Parathyroid adenoma (tissue), 2 donors: Measurements from ENCODE around the gene DUS1L.
A peak's percentile ranks its signal among the peaks of the same experiment; 100 is the strongest.

ENCODE experiments used
- H2AFZ ChIP-seq: fragments of 300-600 bp; sonication (generic); one replicate; pipeline ENCODE4 v1.7.0; 2017; ENCODE audit warnings: antibody characterized with exemption, mild to moderate bottlenecking
- H3K27ac ChIP-seq: fragments of 300-600 bp; sonication (generic); one replicate; pipeline ENCODE4 v1.7.0; 2017
- H3K27me3 ChIP-seq: fragments of 300-600 bp; sonication (generic); one replicate; pipeline ENCODE4 v1.7.0; 2017; ENCODE audit warnings: low read length; ENCODE audit not compliant: control insufficient read depth, insufficient read depth
- H3K36me3 ChIP-seq: fragments of 300-600 bp; sonication (generic); one replicate; pipeline ENCODE4 v1.7.0; 2017; ENCODE audit warnings: low read length; ENCODE audit not compliant: control insufficient read depth, insufficient read depth
- H3K4me1 ChIP-seq: fragments of 300-600 bp; sonication (generic); one replicate; pipeline ENCODE4 v1.7.0; 2017; ENCODE audit warnings: control low read depth
- H3K4me2 ChIP-seq: fragments of 300-600 bp; sonication (generic); one replicate; pipeline ENCODE4 v1.7.0; 2017; ENCODE audit warnings: low read length
- H3K4me3 ChIP-seq: fragments of 300-600 bp; sonication (generic); one replicate; pipeline ENCODE4 v1.7.0; 2017; ENCODE audit warnings: low read depth, low read length
- H3K79me2 ChIP-seq: fragments of 300-600 bp; sonication (generic); one replicate; pipeline ENCODE4 v1.7.0; 2017; ENCODE audit warnings: control low read depth
- H3K9ac ChIP-seq: fragments of 300-600 bp; sonication (generic); one replicate; pipeline ENCODE4 v1.7.0; 2017; ENCODE audit warnings: mild to moderate bottlenecking
- H3K9me3 ChIP-seq: fragments of 300-600 bp; sonication (generic); one replicate; pipeline ENCODE4 v1.7.0; 2017; ENCODE audit warnings: low read length; ENCODE audit not compliant: control insufficient read depth
- CTCF ChIP-seq: fragments of 300-600 bp; sonication (generic); IDR thresholded peaks from one replicate; pipeline ENCODE4 v1.7.0; 2017; ENCODE audit warnings: antibody characterized with exemption, mild to moderate bottlenecking
- donor health status: primary hyperparathyroidism.

The DUS1L gene

GRCh38 chr17:82101301-82101715 lies 35.7 kb upstream of the DUS1L start:
- H3K9ac ChIP-seq = no peak overlapping the region
- H3K9me3 ChIP-seq = no peaks in the 10 kb centered on the region
- no peak for TF ChIP-seq CTCF
- no peaks in the 10 kb centered on the region for H3K27me3 ChIP-seq
- H3K79me2 ChIP-seq = peaks cover 5% of the 10 kb centered on the region
- no peak overlapping the region for H3K4me3 ChIP-seq
- H3K27ac ChIP-seq = peak overlapping the region; percentile 45
- no peak overlapping the region for H3K4me2 ChIP-seq
- peaks cover 43% of the 10 kb centered on the region for H3K4me1 ChIP-seq
- no peak overlapping the region for H2AFZ ChIP-seq
- no peaks in the 10 kb centered on the region for H3K36me3 ChIP-seq

- no peak for TF ChIP-seq CTCF
- H3K36me3 ChIP-seq = no peaks in the 10 kb centered on the region
- H3K27ac ChIP-seq = peak overlapping the region; percentile 45
These were observed 35.1 kb upstream of the DUS1L start for GRCh38 chr17:82100502-82101298.

GRCh38 chr17:82098939-82099763 lies 33.5 kb upstream of the DUS1L start:
- peak overlapping the region; percentile 75 for H2AFZ ChIP-seq
- H3K36me3 ChIP-seq = no peaks in the 10 kb centered on the region
- peaks cover 13% of the 10 kb centered on the region for H3K79me2 ChIP-seq
- H3K4me1 ChIP-seq = peaks cover 31% of the 10 kb centered on the region
- peak overlapping the region; percentile 67 for H3K27ac ChIP-seq
- TF ChIP-seq CTCF = no peak
- H3K9me3 ChIP-seq = no peaks in the 10 kb centered on the region
- H3K4me3 ChIP-seq = peak overlapping the region; percentile 57
- no peak overlapping the region for H3K9ac ChIP-seq
- no peaks in the 10 kb centered on the region for H3K27me3 ChIP-seq
- H3K4me2 ChIP-seq = peak overlapping the region; percentile 93

More at GRCh38 chr17:82100502-82101298, 35.1 kb upstream of the DUS1L start:
- Histone ChIP-seq H3K27me3 (no peaks in the 10 kb centered on the region), H3K9me3 (no peaks in the 10 kb centered on the region), H3K4me2 (no peak overlapping the region), H3K4me1 (peaks cover 38% of the 10 kb centered on the region), H3K9ac (no peak overlapping the region), H2AFZ (no peak overlapping the region), H3K4me3 (no peak overlapping the region), H3K79me2 (peaks cover 12% of the 10 kb centered on the region)

GRCh38 chr17:82098169-82098938 lies 32.8 kb upstream of the DUS1L start, which contains the start of gene FASN:
Gene FASN (minus strand): TSS chr17:82098236. CDS start chr17:82096445, 1,791 bp downstream.
- Histone ChIP-seq H3K27me3 (no peaks in the 10 kb centered on the region), H3K4me1 (peaks cover 25% of the 10 kb centered on the region), H3K27ac (peak within 1 kb of the TSS; percentile 69), H3K9me3 (no peaks in the 10 kb centered on the region), H3K79me2 (peaks cover 13% of the 10 kb centered on the region), H3K4me2 (peak within 1 kb of the TSS; percentile 93), H2AFZ (peak within 1 kb of the TSS; percentile 82), H3K9ac (peak within 1 kb of the TSS; percentile 50), H3K4me3 (peak within 1 kb of the TSS; percentile 64), H3K36me3 (no peaks in the 10 kb centered on the region)
- TF ChIP-seq CTCF = peak; percentile 55
